ENCODE measurements around the gene KRTAP10-3.
"Not testable (repeated sequence)": the region's sequence is repeated elsewhere in the genome, so short reads cannot be mapped to it uniquely, and the experiment has no call there.

The KRTAP10-3 gene

GRCh38 chr21:44589586-44590305 is 31.2 kb upstream of the KRTAP10-3 start:
- no peak for DNase-seq

- no peak for DNase-seq
These were observed 30.5 kb upstream of the KRTAP10-3 start for GRCh38 chr21:44589094-44589493.

GRCh38 chr21:44585892-44586291 is 27.3 kb upstream of the KRTAP10-3 start:
- no peak for DNase-seq

GRCh38 chr21:44583800-44584147 is 25.2 kb upstream of the KRTAP10-3 start:
- DNase-seq, result no peak

- no peak for DNase-seq
These were observed 24.6 kb upstream of the KRTAP10-3 start for GRCh38 chr21:44583089-44583799.

- no peak for DNase-seq
These were observed 23.5 kb upstream of the KRTAP10-3 start for GRCh38 chr21:44582055-44582454.

- DNase-seq, result no peak
These were observed 22.6 kb upstream of the KRTAP10-3 start for GRCh38 chr21:44581158-44581557.

- DNase-seq, result not testable (repeated sequence)
These were observed 21.7 kb upstream of the KRTAP10-3 start, which contains the start of gene KRTAP10-5 for GRCh38 chr21:44580231-44580821. Gene KRTAP10-5 (minus strand): TSS chr21:44580604. CDS start chr21:44580578, 26 bp downstream.

- no peak for DNase-seq
These were observed 21.2 kb upstream of the KRTAP10-3 start for GRCh38 chr21:44579833-44580144.

GRCh38 chr21:44579056-44579832 is 20.6 kb upstream of the KRTAP10-3 start:
- DNase-seq, result no peak

GRCh38 chr21:44578371-44579055 is 19.9 kb upstream of the KRTAP10-3 start:
- DNase-seq, result no peak

- no peak for DNase-seq
These were observed 17.4 kb upstream of the KRTAP10-3 start for GRCh38 chr21:44576025-44576420.

GRCh38 chr21:44575307-44576024 is 16.9 kb upstream of the KRTAP10-3 start:
- DNase-seq, result no peak

GRCh38 chr21:44574457-44575306 is 16.1 kb upstream of the KRTAP10-3 start:
- DNase-seq, result no peak

- DNase-seq, result not testable (repeated sequence)
These were observed 15.2 kb upstream of the KRTAP10-3 start, which contains the start of gene KRTAP10-4 for GRCh38 chr21:44573630-44574456. Gene KRTAP10-4 (plus strand): TSS chr21:44573729. CDS start chr21:44573759, 30 bp downstream.

- no peak for DNase-seq
These were observed 14.5 kb upstream of the KRTAP10-3 start for GRCh38 chr21:44572959-44573583.

- DNase-seq, result no peak
These were observed 13.5 kb upstream of the KRTAP10-3 start for GRCh38 chr21:44571844-44572782.

- no peak for DNase-seq
These were observed 12.7 kb upstream of the KRTAP10-3 start for GRCh38 chr21:44571296-44571695.

All from amniotic stem cell (primary cell).